Neural progenitor cell (in vitro differentiated cells): ENCODE results near the gene SMG9.

Experiments
- CTCF ChIP-seq: fragments of 200-600 bp; sonication (generic); IDR thresholded peaks from 2 replicates; pipeline ENCODE4 v1.5.1; 2017; ENCODE audit warnings: antibody characterized with exemption, mild to moderate bottlenecking
- EZH2 ChIP-seq: fragments of 200-600 bp; sonication (generic); IDR thresholded peaks from 2 replicates; pipeline ENCODE4 v1.6.1; 2017; ENCODE audit warnings: antibody characterized with exemption, mild to moderate bottlenecking, moderate library complexity

GRCh38 chr19:43743059-43743458, 11.7 kb downstream of the SMG9 start:
- TF ChIP-seq CTCF (no peak), EZH2 (no peak)
